HG02759 (cell line): Measurements from ENCODE around the gene LGALSL.
A peak's percentile ranks its signal among the peaks of the same experiment; 100 is the strongest.
"Not testable (repeated sequence)": the region's sequence is repeated elsewhere in the genome, so short reads cannot be mapped to it uniquely, and the experiment has no call there.

Source experiments
- ATAC-seq: cut with Tn5 transposase; IDR thresholded peaks from one replicate; pipeline ENCODE4 v1.9.1; 2021; ENCODE audit warnings: mild to moderate bottlenecking, moderate library complexity; ENCODE audit not compliant: unreplicated experiment

The LGALSL gene

DNA sequence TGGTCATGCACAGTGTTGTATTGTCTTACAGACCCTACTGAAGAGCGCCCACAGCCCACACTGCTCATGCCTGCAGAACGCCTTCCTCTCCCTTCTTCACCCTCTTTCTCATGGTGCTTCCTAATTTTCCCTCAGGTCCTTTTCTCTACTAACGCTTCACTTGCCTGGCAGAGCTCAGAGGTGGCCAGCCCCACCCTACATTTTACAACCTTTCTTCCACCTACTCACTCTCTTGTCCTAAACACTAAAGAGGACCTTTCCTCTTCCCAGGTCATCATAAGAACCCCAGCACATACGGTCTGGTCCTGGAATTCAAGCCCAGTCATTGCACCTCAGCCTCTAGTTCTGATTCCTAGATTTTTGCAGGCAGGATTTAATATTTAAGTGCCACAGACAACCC is 11.7 kb upstream of the LGALSL start:
- ATAC-seq, result no peak

DNA sequence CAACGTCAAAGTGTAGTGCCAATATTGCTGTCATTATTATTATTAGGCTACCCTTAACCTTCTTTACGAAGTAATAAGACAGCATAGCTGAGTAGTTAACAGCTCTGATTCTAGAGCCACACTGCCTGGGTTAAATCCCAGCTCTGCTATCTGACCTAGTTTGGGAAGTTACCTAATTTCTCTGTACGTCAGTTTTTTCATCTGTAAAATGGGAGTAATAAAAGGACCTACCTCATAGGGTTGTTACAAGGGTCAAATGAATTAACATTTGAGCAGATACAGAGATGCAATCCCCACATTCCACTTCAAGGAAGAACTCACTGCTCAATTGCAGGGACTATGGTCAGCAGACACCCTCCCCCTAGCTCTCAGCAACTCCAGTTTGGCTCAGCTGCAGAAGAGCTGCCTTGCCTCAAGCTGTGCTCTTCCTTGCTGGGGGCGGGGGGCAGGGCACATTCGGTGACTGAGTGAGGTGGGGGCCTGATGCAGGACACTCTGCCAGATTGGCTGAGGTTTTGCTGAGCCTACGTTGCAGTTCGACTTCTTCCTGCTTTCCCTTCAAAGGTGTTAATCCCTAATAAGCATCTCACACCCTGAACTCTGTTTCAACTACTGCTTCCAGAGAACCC is 11.0 kb upstream of the LGALSL start:
- no peak for ATAC-seq

DNA sequence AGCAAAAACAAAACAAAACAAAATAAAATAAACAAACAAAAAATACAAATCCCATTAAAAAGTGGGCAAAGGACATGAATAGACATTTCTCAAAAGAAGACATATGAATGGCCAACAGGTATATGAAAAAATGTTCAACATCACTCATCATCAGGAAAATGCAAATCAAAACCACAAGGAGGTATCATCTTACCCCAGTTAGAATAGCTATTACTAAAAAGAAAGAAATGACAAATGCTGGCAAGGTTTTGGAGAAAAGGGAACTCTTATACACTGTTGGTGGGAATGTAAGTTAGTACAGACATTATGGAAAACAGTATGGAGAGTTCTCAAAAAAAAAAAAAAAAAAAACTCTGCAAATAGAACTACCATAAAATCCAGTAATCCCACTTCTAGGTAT is 8.0 kb upstream of the LGALSL start:
- not testable (repeated sequence) for ATAC-seq

DNA sequence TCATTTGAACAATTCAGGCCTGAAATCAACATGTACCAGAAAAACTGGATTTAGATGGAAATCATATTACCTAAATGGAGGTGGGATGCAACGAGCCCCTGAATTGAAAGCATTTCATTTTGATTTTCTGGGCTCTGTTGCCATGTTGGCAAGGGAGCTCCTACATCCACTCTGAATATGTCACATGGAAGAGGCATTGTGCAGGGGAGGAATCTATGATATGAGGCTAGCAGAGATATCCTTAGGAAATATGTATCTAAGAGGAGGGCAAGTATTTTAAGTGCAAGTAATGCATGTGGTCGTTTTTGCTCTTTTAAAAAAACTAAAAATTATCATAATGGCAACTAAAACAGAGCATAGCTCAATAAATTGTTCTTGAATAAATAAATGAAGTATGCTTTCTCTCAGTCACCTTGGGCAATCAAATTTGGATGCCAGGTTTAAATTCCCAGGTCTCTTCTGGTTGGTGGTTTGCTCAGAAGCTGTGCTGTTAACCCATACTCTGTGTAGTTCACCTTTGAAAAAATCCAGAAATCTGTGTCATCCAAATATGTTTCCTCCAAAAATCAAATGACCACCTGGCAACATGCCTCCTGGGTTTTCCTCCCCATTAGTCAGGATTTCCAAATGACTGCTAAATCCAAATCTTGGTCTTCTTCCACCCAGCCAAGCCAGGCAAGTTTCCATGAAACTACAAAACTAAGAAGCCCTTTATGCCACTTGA is 6.5 kb upstream of the LGALSL start:
- no peak for ATAC-seq

DNA sequence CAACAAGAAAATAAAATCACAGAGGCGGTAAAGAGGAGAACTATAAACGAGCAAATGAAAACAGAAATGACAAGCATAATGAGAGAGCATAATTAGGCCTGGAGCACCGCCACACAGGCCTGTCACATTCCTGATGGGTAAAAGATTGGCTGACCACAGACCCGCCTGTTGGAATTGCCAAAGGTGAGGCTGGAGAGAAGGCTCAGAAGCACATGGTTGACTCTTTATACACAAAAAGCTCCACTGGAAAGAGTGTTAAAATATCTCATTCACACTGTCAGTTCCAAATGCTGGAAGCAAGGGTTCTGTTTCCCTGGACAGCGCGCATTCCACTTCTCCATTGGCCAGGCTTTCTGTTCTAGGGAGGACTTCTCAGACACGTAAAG is 5.9 kb upstream of the LGALSL start:
- ATAC-seq, result no peak

DNA sequence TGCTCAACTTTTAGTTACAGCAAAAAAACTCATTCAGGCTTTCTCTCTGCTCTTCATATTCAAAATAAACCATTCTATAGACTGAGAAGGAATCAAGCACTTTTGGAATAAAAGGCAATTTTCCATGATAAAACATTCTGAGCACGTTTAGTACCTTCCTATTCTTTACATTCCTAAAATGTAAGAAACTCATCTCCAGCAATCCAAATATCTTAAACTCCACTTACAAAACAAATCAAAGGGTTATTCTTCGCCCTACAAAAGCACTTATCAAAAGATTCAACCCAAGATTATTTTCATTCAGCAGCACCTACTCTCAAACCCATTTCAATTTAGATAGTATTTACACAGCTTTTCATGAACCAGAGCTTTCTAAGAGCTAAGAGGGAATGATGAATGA is 2.9 kb upstream of the LGALSL start:
- ATAC-seq, result no peak

DNA sequence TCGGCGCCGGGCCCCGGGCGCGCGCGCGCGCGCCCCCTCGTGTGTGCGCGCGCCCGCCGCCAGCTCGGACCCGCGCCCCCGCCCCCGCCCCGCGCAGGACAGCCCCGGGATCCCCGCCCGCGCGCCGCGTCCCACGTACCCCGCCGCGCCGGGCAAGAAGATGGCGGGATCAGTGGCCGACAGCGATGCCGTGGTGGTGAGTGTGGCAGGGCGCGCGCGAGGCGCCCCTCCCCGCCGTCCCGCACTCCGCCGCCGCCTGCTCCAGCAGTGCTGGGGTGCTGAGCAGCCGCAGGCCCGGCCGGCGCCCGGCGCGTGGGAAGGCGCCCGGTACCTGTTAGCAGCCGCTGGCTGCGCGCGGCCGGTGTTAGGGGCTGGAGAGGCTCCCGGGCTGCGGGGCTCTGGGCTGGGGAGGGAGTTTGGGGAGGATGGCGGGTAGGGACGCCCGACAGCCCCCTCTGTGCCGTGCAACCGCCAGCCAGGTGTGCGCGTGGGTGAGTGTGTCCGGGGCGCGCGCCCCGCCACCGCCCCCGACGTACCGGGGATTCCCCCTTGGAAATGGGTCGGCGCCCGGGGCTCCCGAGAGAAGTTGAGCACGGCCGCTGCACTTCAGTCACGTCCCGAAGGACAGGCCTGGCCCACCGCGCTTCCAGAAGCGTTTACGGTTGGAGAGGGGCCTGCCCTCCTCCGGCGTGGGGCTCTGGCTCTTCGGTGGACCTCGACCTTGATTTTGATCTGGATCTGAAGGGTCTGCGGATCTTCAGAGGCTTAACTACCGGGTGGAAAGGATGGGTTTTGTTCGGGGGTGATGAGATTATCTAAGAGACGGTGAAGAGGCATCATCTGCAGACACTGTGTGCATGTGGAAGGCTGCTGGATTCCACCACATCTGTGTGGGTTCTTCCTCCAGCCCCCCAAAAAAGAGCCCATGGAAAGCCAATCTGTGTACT is 697 bp downstream of the LGALSL start:
- peak; percentile 70 for ATAC-seq

DNA sequence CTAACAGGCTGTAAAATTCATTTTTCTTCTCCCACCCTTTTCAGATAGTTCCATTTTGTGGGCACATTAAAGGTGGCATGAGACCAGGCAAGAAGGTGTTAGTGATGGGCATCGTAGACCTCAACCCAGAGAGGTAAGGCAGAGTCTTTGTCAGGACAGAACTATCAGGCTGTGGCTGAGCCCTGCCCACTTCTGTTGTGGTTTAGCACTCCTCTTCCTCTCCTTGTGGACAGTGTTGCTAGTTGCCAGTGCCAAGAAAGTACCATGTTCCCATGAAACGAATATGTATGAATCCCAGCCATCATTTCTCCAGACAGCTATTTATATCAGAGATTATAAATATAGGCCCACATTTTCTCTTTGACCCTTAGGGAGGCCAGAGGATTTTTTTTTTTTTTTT is 1.6 kb downstream of the LGALSL start:
- no peak for ATAC-seq

DNA sequence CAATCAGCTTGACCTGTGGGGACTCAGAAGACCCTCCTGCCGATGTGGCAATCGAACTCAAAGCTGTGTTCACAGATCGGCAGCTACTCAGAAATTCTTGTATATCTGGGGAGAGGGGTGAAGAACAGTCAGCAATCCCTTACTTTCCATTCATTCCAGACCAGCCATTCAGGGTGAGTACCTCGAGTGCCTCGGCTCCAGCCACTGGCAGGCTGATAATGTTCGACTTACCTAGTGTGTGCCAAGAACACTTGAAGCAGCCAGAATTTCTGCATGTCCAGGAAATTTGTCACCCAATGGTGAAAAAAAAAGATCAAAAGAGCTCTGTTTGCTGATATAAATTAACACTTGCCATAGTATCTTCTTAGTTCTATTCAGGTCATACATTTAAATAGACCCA is 2.3 kb downstream of the LGALSL start:
- no peak for ATAC-seq

DNA sequence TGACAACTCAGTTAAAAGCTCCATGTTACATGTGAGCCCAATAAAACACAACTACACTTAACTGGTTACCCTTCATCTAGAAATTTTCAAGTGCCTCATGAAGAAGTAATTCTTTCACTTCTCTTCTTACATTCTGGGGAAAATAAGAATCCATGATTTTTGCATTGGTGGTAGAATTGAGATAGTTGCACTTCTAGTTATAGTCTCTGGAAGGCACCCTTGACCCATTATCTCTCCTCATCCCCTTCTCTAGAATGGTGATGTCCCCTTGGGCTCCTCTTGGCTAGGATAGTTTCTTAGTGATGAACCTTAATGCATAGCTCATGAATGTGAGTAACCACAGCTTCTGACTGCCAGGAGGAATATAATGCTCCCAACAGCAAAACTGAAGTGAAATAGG is 3.6 kb downstream of the LGALSL start:
- no peak for ATAC-seq

DNA sequence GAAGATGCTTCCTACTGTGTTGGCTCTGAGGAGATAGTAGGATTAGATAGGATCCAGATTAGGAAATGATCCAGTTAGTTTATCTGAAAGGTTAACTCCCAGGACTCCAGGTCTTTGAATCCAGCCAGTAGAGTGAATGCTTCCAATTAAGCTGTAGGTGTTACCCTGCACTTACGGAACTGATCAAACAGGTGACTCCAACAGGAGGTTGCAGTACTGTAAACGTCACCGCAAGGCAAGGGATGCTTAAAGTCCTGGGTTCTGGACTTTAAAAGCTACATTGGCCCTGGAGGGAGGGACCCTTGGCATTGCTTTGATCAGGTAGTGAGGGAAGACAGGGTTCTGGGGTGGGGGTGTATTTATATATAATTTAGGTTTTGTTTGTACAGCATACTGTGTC is 5.6 kb downstream of the LGALSL start:
- no peak for ATAC-seq

DNA sequence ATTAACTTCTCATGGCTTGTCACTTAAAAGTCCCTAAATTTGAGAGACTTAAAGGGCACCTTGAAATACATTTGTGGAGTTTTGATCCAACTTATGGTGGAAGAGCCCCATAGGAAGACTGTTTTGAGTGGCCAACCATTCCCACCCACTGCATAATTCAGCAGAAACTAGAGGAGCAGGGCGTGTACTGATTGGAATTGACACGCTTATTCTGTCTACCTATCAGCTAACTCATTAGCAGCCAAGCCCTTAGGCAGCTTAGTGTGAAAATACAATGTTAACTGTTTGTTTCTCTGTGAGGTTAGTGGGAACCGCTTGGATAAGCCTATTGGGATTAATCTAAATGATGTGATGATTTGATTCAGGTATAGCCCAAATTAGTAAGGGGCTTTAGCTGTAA is 6.4 kb downstream of the LGALSL start:
- ATAC-seq, result no peak

DNA sequence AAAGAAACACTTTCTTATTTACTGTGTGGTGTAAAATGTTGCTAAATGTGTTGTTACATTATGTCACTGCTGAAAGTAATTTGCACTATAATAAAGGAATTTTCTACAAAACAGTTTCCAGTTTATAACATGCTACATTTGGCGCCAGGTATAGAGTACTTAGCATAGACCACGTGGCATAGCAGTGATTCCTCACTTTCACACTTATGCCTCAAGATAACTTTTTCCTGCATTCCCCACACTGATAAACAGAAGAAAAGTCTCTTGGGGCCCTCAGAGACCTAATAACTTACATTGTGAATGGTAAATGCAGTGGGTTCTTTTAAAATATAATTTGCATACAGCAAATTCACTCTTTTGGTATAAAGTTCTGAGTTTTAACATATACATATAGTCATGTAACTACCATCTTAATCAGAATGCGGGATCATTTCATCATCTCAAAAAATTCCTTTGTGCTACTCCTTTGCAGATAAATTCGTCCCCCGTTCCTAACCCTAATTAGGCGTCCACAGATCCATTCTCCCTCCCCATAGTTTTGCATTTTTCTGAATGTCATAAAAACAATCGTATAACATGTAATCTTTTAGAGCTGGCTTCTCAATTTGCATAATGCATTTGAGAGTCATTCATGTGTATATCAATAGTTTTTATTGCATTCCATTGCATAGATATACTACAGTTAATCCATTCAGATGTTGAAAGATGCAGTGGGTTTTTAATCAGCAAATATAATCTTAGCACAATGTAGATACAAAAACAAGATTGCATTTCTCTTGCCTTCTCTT is 7.5 kb downstream of the LGALSL start:
- ATAC-seq, result no peak

DNA sequence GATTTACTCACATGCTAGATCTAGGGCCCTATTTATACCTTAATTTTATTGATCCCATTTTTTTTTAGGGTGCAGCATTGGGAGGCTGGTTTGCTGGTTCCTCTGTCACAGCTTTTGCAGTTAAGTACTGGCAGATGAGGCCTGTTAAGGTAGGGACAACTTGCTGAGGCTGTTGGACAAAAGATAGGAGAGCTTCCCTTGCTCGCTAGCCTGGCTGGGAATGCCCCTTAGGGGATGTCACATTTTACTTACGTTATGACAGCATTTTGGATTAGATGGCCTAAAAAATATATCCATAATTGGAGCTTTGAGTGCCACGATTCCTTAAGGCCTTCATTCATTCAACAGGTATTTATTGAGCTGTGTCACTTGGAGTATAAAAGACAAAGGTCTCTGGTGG is 8.2 kb downstream of the LGALSL start:
- no peak for ATAC-seq

DNA sequence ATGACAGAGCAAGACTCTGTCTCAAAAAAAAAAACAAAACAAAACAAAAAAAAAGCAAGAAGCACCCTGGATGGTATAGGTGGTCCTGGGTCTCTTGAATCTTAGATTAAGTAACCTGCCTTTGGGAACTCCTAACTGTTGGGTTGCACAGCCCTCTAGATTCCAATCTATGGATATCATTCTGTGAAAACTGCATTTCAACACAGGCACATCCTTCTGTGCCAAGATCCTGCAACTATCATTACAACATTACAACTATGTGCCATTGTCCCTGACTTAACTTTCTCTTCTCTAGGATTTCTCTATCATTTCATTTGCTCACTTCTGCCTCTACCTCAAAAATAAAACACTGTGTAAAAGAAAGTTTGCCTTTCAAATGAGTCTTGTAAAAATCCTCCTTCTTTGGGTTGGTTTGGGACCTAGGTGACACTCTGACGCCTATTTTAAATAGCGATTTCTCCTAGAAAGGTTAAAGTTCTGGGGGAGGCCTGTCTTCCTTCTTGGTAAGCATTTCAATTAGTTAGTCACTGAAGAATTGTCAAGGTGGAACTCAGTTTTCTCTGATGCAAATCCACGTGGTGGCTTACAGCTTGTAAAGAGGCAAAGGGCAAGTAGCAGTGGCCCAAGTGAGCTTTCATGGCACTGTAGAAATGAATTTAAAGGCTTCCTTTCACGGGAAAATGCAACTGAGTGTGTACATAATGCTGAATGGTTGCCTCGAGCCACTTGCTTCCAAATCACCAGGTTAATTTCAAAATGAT is 9.2 kb downstream of the LGALSL start:
- no peak for ATAC-seq

DNA sequence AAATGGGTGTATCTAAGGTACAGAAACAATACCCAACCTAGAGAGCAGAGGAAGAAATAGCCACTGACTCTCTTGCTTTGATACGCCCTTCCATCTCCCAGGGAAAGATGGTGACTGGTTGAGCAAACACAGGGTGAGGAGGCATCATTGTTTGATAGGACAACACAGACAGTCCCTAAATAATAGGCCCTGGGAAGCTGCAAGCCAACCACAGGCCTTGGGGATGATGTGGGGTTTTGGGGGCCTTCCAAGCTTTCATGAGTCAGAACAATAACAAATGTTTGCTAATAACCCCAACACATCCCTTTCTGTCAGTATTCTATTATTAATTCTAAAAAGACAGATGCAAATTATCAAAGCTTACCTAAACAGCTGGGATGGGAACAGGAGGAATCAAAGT is 9.8 kb downstream of the LGALSL start:
- no peak for ATAC-seq

DNA sequence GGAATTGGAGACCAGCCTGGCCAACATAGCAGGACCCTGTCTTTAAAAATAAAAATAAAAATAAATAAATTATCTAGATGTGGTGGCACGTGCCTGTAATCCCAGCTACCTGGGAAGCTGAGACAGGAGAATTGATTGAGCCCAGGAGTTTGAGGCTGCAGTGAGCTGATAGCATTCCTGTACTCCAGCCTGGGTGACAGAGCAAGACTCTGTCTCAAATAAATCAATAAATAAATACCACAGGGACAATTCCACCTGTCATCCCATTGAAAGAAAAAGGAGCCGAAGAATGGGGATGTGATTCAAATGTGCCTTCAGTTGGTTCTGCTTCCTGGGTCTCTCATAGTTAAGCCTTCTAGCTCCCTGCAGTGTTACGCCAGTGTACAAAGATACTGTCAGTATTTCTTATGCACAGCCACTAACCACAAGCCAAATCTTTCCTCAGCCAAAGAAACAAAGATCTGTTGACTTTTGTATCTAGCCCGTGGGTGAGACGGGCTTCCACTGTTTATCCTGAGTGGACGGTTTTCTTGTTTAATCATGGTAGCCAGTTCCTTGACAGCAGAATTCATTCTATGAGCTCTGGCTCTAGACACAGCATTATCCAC is 12.6 kb downstream of the LGALSL start:
- ATAC-seq, result no peak

DNA sequence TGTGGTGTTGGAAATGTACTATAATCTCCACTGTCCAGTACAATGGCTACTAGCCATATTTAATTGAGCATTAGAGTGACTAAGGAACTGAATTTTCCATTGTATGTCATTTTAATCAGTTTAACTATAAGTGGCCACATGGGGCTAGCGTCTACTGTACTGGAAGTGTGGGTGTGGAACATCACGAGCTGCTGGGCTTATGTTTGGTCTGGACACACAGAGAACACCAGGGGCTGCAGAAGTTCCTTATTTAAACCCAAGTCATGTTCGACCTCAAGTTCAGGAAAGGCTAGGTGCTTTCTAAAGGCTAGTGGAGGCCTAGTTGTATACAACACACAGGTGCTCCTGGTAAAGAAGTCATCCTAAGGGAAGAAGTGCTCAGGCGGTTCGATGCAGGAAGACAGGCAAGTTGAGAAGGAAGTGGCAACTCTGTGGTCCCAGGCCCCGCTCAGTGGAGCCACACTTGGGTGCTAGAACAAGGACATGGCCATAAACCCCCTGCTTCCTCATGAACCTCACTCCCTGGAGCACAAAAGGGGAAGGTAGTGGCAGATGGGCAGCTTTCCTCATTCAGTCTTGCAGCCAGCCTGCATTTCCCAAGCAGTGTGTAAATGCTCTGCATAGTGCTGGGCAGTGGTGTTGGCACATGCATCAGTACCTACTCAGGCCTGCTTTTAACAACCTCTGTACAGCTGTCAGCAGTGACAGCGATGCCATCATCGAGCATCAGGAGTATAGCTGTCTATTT is 13.3 kb downstream of the LGALSL start:
- ATAC-seq, result no peak

DNA sequence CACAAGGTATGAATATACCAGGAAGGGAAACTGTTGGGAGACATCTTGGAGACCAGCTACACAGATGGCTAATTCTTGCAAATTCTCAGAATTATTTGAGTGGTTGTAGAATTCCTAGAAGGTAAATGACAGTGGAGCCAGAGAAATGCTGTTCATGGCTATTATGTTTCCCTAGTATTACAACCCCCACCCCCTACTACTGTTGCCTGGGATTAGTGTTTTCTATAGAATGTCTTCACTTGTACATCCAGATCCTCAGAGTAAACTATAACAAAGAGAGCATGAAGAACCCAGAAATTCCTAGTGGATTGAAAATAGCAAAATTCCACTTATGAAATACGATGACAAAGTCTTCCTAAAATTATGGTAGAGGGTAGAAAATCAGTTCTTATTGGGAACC is 15.3 kb downstream of the LGALSL start:
- ATAC-seq, result no peak
